A549 (cell line): ENCODE measurements around the gene CCDC124.

ENCODE experiments used
- BCL3 ChIP-seq: fragments of >200 bp; sonication (Bioruptor Twin); formaldehyde crosslinking; IDR thresholded peaks from 3 replicates; pipeline ENCODE4 v1.6.1; 2016
- BHLHE40 ChIP-seq: IDR thresholded peaks from 2 replicates; pipeline ENCODE4 v1.6.1; 2012; ENCODE audit warnings: low read depth, low read length, inconsistent platforms
- CBX8 ChIP-seq: fragments of 200-600 bp; sonication (generic); IDR thresholded peaks from 2 replicates; pipeline ENCODE4 v1.6.1; 2016
- CHD2 ChIP-seq: fragments of 150-350 bp; IDR thresholded peaks from 2 replicates; pipeline ENCODE4 v1.6.1; 2014; ENCODE audit warnings: low read length; ENCODE audit not compliant: partially characterized antibody
- CTCF ChIP-seq: fragments of >200 bp; sonication (Bioruptor Twin); formaldehyde crosslinking; IDR thresholded peaks from 3 replicates; pipeline ENCODE4 v1.5.1; 2016
- EP300 ChIP-seq, 2 experiments: fragments of >200 bp; sonication (Bioruptor Twin); formaldehyde crosslinking; IDR thresholded peaks; 2 replicates in 1 of 2; 3 replicates in 1 of 2; pipeline ENCODE4 v1.6.1; 2016 to 2017
- ESRRA ChIP-seq: fragments of 150-350 bp; IDR thresholded peaks from 2 replicates; pipeline ENCODE4 v1.6.1; 2014; ENCODE audit warnings: mild to moderate bottlenecking, low read length, borderline replicate concordance
- HES2 ChIP-seq: fragments of >200 bp; sonication (Bioruptor Twin); formaldehyde crosslinking; IDR thresholded peaks from 2 replicates; pipeline ENCODE4 v1.6.1; 2016
- POLR2A ChIP-seq: IDR thresholded peaks from 2 replicates; pipeline ENCODE4 v1.6.1; 2012; ENCODE audit warnings: mild to moderate bottlenecking, low read length
- RAD21 ChIP-seq, 2 experiments: fragments of >200 bp in 1 of 2; sonication (Bioruptor Twin) in 1 of 2; formaldehyde crosslinking in 1 of 2; IDR thresholded peaks in 1 of 2; conservative IDR thresholded peaks in 1 of 2; 2 replicates in 1 of 2; 3 replicates in 1 of 2; pipeline ENCODE4 v1.6.1; 2012 to 2018; ENCODE audit warnings: inconsistent platforms in 1 of 2
- REST ChIP-seq: fragments of 200-600 bp; sonication (generic); IDR thresholded peaks from 2 replicates; pipeline ENCODE4 v1.6.1; 2016; ENCODE audit warnings: antibody characterized with exemption, mild to moderate bottlenecking, moderate library complexity
- TP53 ChIP-seq: fragments of 250-450 bp; sonication (Bioruptor Pico); IDR thresholded peaks from 2 replicates; pipeline ENCODE4 v1.5.0; 2021; ENCODE audit warnings: mild to moderate bottlenecking, moderate library complexity
- ZC3H11A ChIP-seq: fragments of 450-650 bp; IDR thresholded peaks from 2 replicates; pipeline ENCODE4 v1.6.1; 2014; ENCODE audit warnings: antibody characterized with exemption, mild to moderate bottlenecking

GRCh38 chr19:17975032-17975431 lies 42.2 kb downstream of the CCDC124 start:
- TF ChIP-seq CTCF (no peak), ESRRA (no peak), POLR2A (no peak), CHD2 (no peak), HES2 (no peak), RAD21 (conservative IDR thresholded peaks at IDR 0.05 in 1 of 2, IDR thresholded peaks at IDR 0.05 in 1 of 2) (no peak), TP53 (CRISPR knock-in tag) (no peak), ZC3H11A (no peak), CBX8 (no peak), EP300 (IDR thresholded peaks at IDR 0.05) (no peak), REST (no peak), BHLHE40 (no peak), BCL3 (no peak)
